ENCODE results near the gene RPTOR. TPM values are rescaled to one million over a fixed set of nuclear protein-coding genes. Genes with fewer than 3 reads are reported as not detected.

Gene RPTOR
- total RNA-seq, 1 experiment from 2014 or later: 25.1 TPM

DNA sequence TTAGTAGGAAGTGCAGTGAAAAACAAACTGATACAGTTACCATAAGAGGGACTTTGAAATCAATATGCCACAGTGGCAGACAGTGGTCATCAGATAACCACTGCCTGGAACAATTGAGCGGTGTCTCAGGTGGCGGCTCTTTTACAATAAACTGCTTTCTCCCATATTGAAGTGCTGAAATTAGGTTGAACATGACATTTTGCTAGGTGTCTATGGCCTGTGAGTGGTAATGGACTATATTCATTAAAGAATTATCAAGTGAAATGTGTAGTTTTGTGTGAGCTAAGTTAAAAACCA is 214.7 kb downstream of the RPTOR start:
- Mint-ChIP-seq H3K4me1 (peaks cover 7 to 11% of the 10 kb centered on the region in 2 experiments), H3K36me3 (ENCODE audit: insufficient read depth in 1 of 3, low read depth in 3 of 3) (peaks cover 7 to 8% (median 7%) of the 10 kb centered on the region in 3 experiments; a peak in 6 of 7 replicates), H3K27me3 (ENCODE audit: low read depth) (no peaks in the 10 kb centered on the region), H3K27ac (no peak overlapping the region; a peak in 1 of 7 replicates), H3K9me3 (no peaks in the 10 kb centered on the region), H3K4me3 (no peak overlapping the region)
- H4K91ac ChIP-seq (ENCODE audit: insufficient read length, low read depth, low read length): no peak overlapping the region
- no peak overlapping the region for H2BK5ac ChIP-seq (ENCODE audit: insufficient read length, low read length)
- no peak overlapping the region for H3K56ac ChIP-seq (ENCODE audit: insufficient read length, low read depth, low read length)
- no peak overlapping the region for H2BK12ac ChIP-seq (ENCODE audit: insufficient read length, low read depth, low read length)
- H3K23ac ChIP-seq (ENCODE audit: insufficient read length, low read depth, low read length): no peak overlapping the region
- H2BK15ac ChIP-seq (ENCODE audit: low read depth, low read length): no peak overlapping the region
- TF ChIP-seq, protein P1, sequence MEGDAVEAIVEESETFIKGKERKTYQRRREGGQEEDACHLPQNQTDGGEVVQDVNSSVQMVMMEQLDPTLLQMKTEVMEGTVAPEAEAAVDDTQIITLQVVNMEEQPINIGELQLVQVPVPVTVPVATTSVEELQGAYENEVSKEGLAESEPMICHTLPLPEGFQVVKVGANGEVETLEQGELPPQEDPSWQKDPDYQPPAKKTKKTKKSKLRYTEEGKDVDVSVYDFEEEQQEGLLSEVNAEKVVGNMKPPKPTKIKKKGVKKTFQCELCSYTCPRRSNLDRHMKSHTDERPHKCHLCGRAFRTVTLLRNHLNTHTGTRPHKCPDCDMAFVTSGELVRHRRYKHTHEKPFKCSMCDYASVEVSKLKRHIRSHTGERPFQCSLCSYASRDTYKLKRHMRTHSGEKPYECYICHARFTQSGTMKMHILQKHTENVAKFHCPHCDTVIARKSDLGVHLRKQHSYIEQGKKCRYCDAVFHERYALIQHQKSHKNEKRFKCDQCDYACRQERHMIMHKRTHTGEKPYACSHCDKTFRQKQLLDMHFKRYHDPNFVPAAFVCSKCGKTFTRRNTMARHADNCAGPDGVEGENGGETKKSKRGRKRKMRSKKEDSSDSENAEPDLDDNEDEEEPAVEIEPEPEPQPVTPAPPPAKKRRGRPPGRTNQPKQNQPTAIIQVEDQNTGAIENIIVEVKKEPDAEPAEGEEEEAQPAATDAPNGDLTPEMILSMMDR (conservative IDR thresholded peaks at IDR 0.05): no peak
- no peak for DNase-seq
- no peak overlapping the region for H4K5ac ChIP-seq (ENCODE audit: insufficient read length, low read depth, low read length)
- no peaks in the 10 kb centered on the region for H3K27me3 ChIP-seq (ENCODE audit: insufficient read depth, low read length)
- H3T11ph ChIP-seq (ENCODE audit: low read length): no peak overlapping the region
- no peak overlapping the region for H3K14ac ChIP-seq (ENCODE audit: insufficient read depth, low read length)
- H2BK120ac ChIP-seq (ENCODE audit: low read depth, low read length, poor library complexity, severe bottlenecking): no peak overlapping the region
- H3K9me3 ChIP-seq (ENCODE audit: control insufficient read depth, low read depth, low read length): no peaks in the 10 kb centered on the region
- H3K18ac ChIP-seq (ENCODE audit: insufficient read length, low read depth, low read length): no peak overlapping the region
- H3K79me1 ChIP-seq (ENCODE audit: insufficient read depth, low read depth, low read length, poor library complexity, severe bottlenecking): no peaks in the 10 kb centered on the region
- no peaks in the 10 kb centered on the region for H3K79me2 ChIP-seq (ENCODE audit: insufficient read depth, low read length)
- no peak overlapping the region for H2AK5ac ChIP-seq (ENCODE audit: insufficient read length, low read length)
- H3K23me2 ChIP-seq (ENCODE audit: insufficient read length, low read depth, low read length, poor library complexity, severe bottlenecking): no peaks in the 10 kb centered on the region
- no peak overlapping the region for H2AFZ ChIP-seq (ENCODE audit: low read length)
- H3K9ac ChIP-seq (ENCODE audit: extremely low read depth, insufficient read length, low read length): no peak overlapping the region
- WGBS (ENCODE audit: extremely low coverage, insufficient read length, low lambda C conversion rate): no CpG with 5 or more reads among the region's 2 CpGs
- no peaks in the 10 kb centered on the region for H4K20me1 ChIP-seq (ENCODE audit: control insufficient read depth, insufficient read depth, insufficient read length)
- H2BK20ac ChIP-seq (ENCODE audit: low read depth, low read length, poor library complexity, severe bottlenecking): no peak overlapping the region
- no peak overlapping the region for H3K4me2 ChIP-seq (ENCODE audit: insufficient read depth, insufficient read length, low read length)
- H3K4me1 ChIP-seq (ENCODE audit: insufficient read depth, low read length): no peaks in the 10 kb centered on the region
- H3K27ac ChIP-seq (ENCODE audit: insufficient read length, low read depth, low read length): no peak overlapping the region
- H3K4ac ChIP-seq (ENCODE audit: low read depth, low read length): no peak overlapping the region
- H4K8ac ChIP-seq (replicated peaks; ENCODE audit: insufficient read length, low read depth, low read length): no peak overlapping the region

Data from H9 (cell line).